BLaER1 (cell line): ENCODE results near the gene HIF1AN.

Experiments
- H3K27ac ChIP-seq: shearing (Covaris generic); formaldehyde crosslinking; 2 replicates; pipeline ENCODE4 v1.8.1; 2022
- H3K27me3 ChIP-seq: shearing (Covaris generic); formaldehyde crosslinking; 2 replicates; pipeline ENCODE4 v1.8.1; 2022
- H3K36me3 ChIP-seq: shearing (Covaris generic); formaldehyde crosslinking; 2 replicates; pipeline ENCODE4 v1.8.1; 2022
- H3K4me1 ChIP-seq: shearing (Covaris generic); formaldehyde crosslinking; 2 replicates; pipeline ENCODE4 v1.8.1; 2022
- H3K4me2 ChIP-seq: shearing (Covaris generic); formaldehyde crosslinking; 2 replicates; pipeline ENCODE4 v1.8.1; 2022
- H3K4me3 ChIP-seq: shearing (Covaris generic); formaldehyde crosslinking; 2 replicates; pipeline ENCODE4 v1.8.1; 2022
- H3K9ac ChIP-seq: shearing (Covaris generic); formaldehyde crosslinking; 2 replicates; pipeline ENCODE4 v1.8.1; 2022
- H3K9me3 ChIP-seq: shearing (Covaris generic); formaldehyde crosslinking; 2 replicates; pipeline ENCODE4 v1.8.1; 2022
- H4K20me1 ChIP-seq: shearing (Covaris generic); formaldehyde crosslinking; 2 replicates; pipeline ENCODE4 v1.8.1; 2022
- Cebpa-rat ChIP-seq: shearing (Covaris generic); IDR thresholded peaks from 2 replicates; pipeline ENCODE4 v1.8.1; 2022

Gene HIF1AN

GRCh38 chr10:100529475-100530298 lies 6.1 kb upstream of the HIF1AN start, which contains the start of gene NDUFB8:
NDUFB8 (minus strand) TSS chr10:100529871; CDS start chr10:100529851, 20 bp downstream.
- TF ChIP-seq Cebpa-rat, result no peak
- Histone ChIP-seq H3K4me1 (peaks cover 33% of the 10 kb centered on the region), H3K4me2 (peak within 1 kb of the TSS; percentile 89), H3K27me3 (no peaks in the 10 kb centered on the region), H3K4me3 (peak within 1 kb of the TSS; percentile 86), H4K20me1 (peaks cover 27% of the 10 kb centered on the region; the same call in 1 of the 2 replicates), H3K9ac (peak within 1 kb of the TSS; percentile 89), H3K36me3 (peaks cover 31% of the 10 kb centered on the region), H3K27ac (peak within 1 kb of the TSS; percentile 81), H3K9me3 (peaks cover 7% of the 10 kb centered on the region; the same call in 1 of the 2 replicates)

GRCh38 chr10:100531761-100532160 lies 4.0 kb upstream of the HIF1AN start:
- no peak for TF ChIP-seq Cebpa-rat
- no peak overlapping the region for H3K4me2 ChIP-seq
- peaks cover 7% of the 10 kb centered on the region; the same call in 1 of the 2 replicates for H3K9me3 ChIP-seq
- H3K27ac ChIP-seq, result no peak overlapping the region
- H3K36me3 ChIP-seq, result peaks cover 11% of the 10 kb centered on the region
- peaks cover 21% of the 10 kb centered on the region; the same call in 1 of the 2 replicates for H4K20me1 ChIP-seq
- no peaks in the 10 kb centered on the region for H3K27me3 ChIP-seq
- H3K4me3 ChIP-seq, result no peak overlapping the region
- peaks cover 49% of the 10 kb centered on the region for H3K4me1 ChIP-seq
- H3K9ac ChIP-seq, result no peak overlapping the region

GRCh38 chr10:100534726-100535125 lies 1.0 kb upstream of the HIF1AN start:
- peak overlapping the region; percentile 73 for H3K4me3 ChIP-seq
- no peak for TF ChIP-seq Cebpa-rat
- no peaks in the 10 kb centered on the region for H3K27me3 ChIP-seq
- peaks cover 20% of the 10 kb centered on the region for H3K36me3 ChIP-seq
- H3K27ac ChIP-seq, result peak overlapping the region; percentile 87; the same call in 1 of the 2 replicates
- peaks cover 31% of the 10 kb centered on the region for H4K20me1 ChIP-seq
- H3K9ac ChIP-seq, result no peak overlapping the region
- peak overlapping the region; percentile 97 for H3K4me2 ChIP-seq
- peaks cover 7% of the 10 kb centered on the region; the same call in 1 of the 2 replicates for H3K9me3 ChIP-seq
- peaks cover 50% of the 10 kb centered on the region for H3K4me1 ChIP-seq

GRCh38 chr10:100535338-100535714 lies 417 bp upstream of the HIF1AN start:
- Histone ChIP-seq H3K9ac (peak overlapping the region; percentile 75), H3K9me3 (peaks cover 7% of the 10 kb centered on the region; the same call in 1 of the 2 replicates), H3K4me3 (peak overlapping the region; percentile 73), H3K27me3 (no peaks in the 10 kb centered on the region), H3K4me1 (peaks cover 45% of the 10 kb centered on the region), H3K4me2 (peak overlapping the region; percentile 97), H3K27ac (peak overlapping the region; percentile 87), H4K20me1 (peaks cover 37% of the 10 kb centered on the region), H3K36me3 (peaks cover 26% of the 10 kb centered on the region)
- no peak for TF ChIP-seq Cebpa-rat

- peaks cover 47% of the 10 kb centered on the region for H3K36me3 ChIP-seq
- H3K4me1 ChIP-seq, result peaks cover 44% of the 10 kb centered on the region
- H3K4me3 ChIP-seq, result peak overlapping the region; percentile 73; the same call in 1 of the 2 replicates
- H3K27ac ChIP-seq, result 0 out of 2 replicates have a peak overlapping the region, but pooled peaks have one; percentile 87
- no peaks in the 10 kb centered on the region for H3K9me3 ChIP-seq
- peak overlapping the region; percentile 75; the same call in 1 of the 2 replicates for H3K9ac ChIP-seq
- peaks cover 52% of the 10 kb centered on the region for H4K20me1 ChIP-seq
- no peaks in the 10 kb centered on the region for H3K27me3 ChIP-seq
- H3K4me2 ChIP-seq, result peak overlapping the region; percentile 97
- TF ChIP-seq Cebpa-rat, result no peak
Measured at GRCh38 chr10:100537475-100537874, 1.7 kb downstream of the HIF1AN start.

- Histone ChIP-seq H3K9ac (no peak overlapping the region), H3K27me3 (no peaks in the 10 kb centered on the region), H4K20me1 (peaks cover 49% of the 10 kb centered on the region; the same call in 1 of the 2 replicates), H3K36me3 (peaks cover 99% of the 10 kb centered on the region), H3K27ac (no peak overlapping the region), H3K4me3 (no peak overlapping the region), H3K4me2 (no peak overlapping the region), H3K9me3 (no peaks in the 10 kb centered on the region), H3K4me1 (0 out of 2 replicates have a peak, but pooled peaks cover under 1% of the 10 kb centered on the region)
- TF ChIP-seq Cebpa-rat, result no peak
Measured at GRCh38 chr10:100544950-100545349, 9.2 kb downstream of the HIF1AN start.

GRCh38 chr10:100551196-100551595 lies 15.5 kb downstream of the HIF1AN start:
- peak overlapping the region; percentile 44 for H3K4me2 ChIP-seq
- peaks cover 83% of the 10 kb centered on the region for H3K36me3 ChIP-seq
- H3K9ac ChIP-seq, result no peak overlapping the region
- no peak overlapping the region for H3K27ac ChIP-seq
- H3K27me3 ChIP-seq, result no peaks in the 10 kb centered on the region
- 0 out of 2 replicates have a peak, but pooled peaks cover 14% of the 10 kb centered on the region for H4K20me1 ChIP-seq
- no peaks in the 10 kb centered on the region for H3K9me3 ChIP-seq
- peaks cover 30% of the 10 kb centered on the region for H3K4me1 ChIP-seq
- TF ChIP-seq Cebpa-rat, result no peak
- no peak overlapping the region for H3K4me3 ChIP-seq

GRCh38 chr10:100551738-100552137 lies 16.0 kb downstream of the HIF1AN start:
- Histone ChIP-seq H4K20me1 (0 out of 2 replicates have a peak, but pooled peaks cover 14% of the 10 kb centered on the region), H3K4me2 (peak overlapping the region; percentile 44), H3K9ac (no peak overlapping the region), H3K27me3 (no peaks in the 10 kb centered on the region), H3K27ac (no peak overlapping the region), H3K9me3 (no peaks in the 10 kb centered on the region), H3K4me1 (peaks cover 30% of the 10 kb centered on the region), H3K4me3 (no peak overlapping the region), H3K36me3 (peaks cover 83% of the 10 kb centered on the region)
- no peak for TF ChIP-seq Cebpa-rat

- TF ChIP-seq Cebpa-rat, result no peak
- Histone ChIP-seq H3K27me3 (no peaks in the 10 kb centered on the region), H4K20me1 (0 out of 2 replicates have a peak, but pooled peaks cover 15% of the 10 kb centered on the region), H3K9me3 (no peaks in the 10 kb centered on the region), H3K27ac (no peak overlapping the region), H3K4me3 (no peak overlapping the region), H3K36me3 (peaks cover 80% of the 10 kb centered on the region), H3K4me1 (peaks cover 30% of the 10 kb centered on the region), H3K9ac (no peak overlapping the region), H3K4me2 (no peak overlapping the region)
Measured at GRCh38 chr10:100553929-100554328, 18.2 kb downstream of the HIF1AN start.

- Histone ChIP-seq H3K27me3 (no peaks in the 10 kb centered on the region), H3K4me2 (no peak overlapping the region), H3K4me1 (peaks cover 30% of the 10 kb centered on the region), H3K4me3 (no peak overlapping the region), H3K9ac (no peak overlapping the region), H4K20me1 (0 out of 2 replicates have a peak, but pooled peaks cover 11% of the 10 kb centered on the region), H3K36me3 (peaks cover 71% of the 10 kb centered on the region), H3K27ac (no peak overlapping the region), H3K9me3 (no peaks in the 10 kb centered on the region)
- TF ChIP-seq Cebpa-rat, result no peak
Measured at GRCh38 chr10:100554902-100555301, 19.2 kb downstream of the HIF1AN start.
